NCI-H226 (cell line): Measurements from ENCODE around the gene DICER1.
"Not testable (repeated sequence)": the region's sequence is repeated elsewhere in the genome, so short reads cannot be mapped to it uniquely, and the experiment has no call there.

Source experiments
- DNase-seq: peaks from one replicate; pipeline ENCODE4 v3.0.0-alpha.2; 2015

The DICER1 gene

DNA sequence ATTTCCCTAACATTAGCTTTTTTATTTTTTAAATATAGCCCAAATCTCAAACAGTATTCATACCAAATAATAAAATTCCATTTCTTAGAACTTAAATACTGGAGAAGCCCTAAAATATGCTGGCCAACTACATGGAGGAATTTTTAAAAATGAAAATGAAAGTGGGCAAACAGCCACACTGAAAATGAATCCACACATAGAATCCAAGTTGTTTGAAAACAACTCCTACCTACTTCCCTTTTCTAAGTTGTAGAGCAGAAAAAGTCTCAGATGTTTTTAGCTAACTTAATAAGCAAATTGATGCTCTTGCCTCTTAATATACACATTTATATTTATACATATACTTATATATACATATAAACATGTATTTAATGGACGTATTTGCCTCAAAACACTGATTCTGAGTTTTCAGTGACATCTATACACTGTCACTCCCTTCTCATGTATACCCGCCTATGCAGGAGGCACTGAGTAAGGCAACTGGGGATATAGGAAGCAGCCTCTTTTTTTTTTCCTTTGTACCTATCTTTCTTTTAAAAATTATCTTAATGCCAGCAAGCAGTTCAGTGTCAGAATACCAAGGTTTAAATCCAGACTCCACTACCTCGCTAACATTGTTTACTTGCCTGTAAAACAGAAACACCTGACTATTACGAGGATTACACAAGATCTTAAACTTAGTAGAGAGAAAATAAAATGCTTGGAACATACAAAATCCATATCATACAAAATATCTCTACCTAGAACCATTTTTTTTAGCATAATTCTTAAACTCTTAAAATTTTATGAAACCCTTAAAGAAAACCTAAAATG lies 13.3 kb downstream of the DICER1 start:
- DNase-seq = no peak

DNA sequence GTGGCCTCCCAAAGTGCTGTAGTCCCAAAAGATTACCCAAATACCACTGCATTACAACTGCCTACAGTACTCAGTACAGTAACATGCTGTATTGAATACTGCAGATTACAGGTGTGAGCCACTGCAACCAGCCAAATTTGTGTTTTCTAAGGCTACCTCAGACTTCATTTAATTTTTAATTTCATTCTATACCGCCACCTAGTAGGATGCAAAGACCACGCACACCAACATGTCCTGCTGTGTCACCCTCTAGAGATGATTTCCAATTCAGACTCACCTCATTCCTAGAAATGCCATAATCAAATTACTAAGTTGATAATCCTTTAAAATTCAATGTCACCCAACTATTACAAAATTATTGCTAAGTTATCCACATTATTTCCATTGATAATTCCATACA lies 15.1 kb downstream of the DICER1 start:
- no peak for DNase-seq

DNA sequence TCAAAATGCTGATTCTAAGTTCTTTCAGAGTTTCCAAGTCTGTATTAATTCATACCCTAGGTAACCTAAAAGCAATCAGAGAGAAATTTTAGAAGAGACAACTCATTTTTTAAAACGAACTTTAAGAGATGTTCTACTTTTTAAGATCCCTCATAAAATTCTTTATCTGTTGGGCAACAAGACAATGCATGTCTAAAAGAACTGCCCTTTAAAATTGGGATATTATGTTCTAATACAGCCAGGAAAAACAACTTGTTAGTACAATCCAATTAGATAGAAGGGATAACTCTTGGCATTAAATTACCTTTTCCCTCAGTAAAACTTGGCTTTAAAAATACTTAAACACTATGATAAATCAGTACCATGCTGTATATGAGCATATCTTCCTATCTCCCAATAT lies 15.6 kb downstream of the DICER1 start:
- DNase-seq = no peak

DNA sequence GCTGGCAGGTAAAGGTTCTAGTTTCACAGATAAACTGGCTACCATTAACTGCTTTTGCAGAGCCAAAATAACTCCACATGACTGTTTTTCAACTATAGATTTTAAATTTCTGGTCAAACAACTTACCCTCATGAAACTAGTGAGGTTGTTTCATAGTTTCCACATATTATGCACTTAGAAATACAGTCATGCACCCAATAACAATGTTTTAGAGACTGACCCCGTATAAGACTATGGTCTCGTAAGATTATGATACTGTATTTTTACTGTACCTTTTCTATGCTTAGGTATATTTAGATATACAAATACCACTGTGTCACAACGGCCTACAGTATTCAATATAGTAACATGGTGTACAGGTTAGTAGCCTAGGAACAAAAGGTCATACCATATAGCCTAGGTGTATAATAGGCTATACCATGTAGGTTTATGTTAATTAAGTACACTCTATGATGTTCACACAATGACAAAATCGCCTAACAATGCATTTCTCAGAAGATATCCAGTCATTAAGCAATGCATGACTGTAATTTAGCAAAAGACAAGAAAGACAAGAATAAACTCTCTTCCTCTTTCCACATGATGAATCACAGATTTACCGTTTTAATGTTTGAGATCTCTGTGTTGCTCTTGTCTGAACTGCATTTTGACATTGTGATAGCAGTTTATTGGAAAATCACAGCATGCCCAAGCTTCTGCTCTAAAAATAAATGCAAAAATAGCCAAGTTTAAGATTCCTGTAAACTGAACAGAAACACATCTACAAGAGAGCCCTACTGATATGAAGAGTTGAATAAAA lies 17.1 kb downstream of the DICER1 start:
- no peak for DNase-seq

DNA sequence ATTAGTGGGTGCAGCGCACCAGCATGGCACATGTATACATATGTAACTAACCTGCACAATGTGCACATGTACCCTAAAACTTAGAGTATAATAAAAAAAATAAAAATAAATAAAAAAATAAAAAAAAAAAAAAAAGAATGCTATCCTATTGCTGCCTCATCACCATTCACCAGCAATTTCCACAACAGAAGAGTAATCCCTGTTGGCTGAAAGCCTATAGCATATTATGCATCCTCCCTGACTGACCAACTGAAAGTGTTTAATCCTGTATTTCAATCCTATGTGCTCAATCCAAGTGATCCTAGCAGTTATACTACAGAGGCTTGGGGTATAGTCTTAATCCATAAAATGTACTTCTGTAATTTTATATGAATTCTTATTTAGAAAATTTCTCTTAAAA lies 18.5 kb downstream of the DICER1 start:
- no peak for DNase-seq

DNA sequence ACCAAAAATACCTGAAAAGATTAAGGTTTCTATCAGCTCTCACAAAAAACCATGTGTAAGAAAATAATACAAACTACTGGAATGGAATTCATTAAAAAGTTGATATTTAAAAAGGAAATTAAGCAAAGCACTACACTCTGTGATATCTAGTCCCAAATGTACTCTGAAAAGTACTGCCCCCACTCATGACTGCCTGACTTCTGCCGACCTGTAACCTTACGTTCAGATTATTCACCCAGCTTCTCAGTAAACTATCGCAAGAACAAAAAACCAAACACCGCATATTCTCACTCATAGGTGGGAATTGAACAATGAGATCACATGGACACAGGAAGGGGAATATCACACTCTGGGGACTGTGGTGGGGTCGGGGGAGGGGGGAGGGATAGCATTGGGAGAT lies 18.9 kb downstream of the DICER1 start:
- not testable (repeated sequence) for DNase-seq

DNA sequence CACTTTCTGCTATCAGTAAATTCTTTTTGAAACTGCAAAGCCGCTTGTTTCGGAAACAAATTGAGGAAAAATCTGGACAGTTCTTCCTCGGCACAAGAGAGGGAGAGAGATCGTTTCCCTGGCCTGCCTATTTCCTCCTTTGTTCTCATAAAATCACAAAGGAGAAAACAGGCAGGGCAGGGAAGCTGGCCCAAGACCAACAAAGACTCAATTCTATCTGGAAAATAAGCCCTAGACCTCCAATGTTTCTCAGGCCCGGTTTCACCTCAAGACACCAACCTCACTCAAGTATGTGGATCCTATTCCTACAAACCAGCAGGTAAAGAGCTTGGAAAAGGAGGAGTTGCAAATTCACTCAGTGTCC lies 19.5 kb downstream of the DICER1 start:
- no peak for DNase-seq

DNA sequence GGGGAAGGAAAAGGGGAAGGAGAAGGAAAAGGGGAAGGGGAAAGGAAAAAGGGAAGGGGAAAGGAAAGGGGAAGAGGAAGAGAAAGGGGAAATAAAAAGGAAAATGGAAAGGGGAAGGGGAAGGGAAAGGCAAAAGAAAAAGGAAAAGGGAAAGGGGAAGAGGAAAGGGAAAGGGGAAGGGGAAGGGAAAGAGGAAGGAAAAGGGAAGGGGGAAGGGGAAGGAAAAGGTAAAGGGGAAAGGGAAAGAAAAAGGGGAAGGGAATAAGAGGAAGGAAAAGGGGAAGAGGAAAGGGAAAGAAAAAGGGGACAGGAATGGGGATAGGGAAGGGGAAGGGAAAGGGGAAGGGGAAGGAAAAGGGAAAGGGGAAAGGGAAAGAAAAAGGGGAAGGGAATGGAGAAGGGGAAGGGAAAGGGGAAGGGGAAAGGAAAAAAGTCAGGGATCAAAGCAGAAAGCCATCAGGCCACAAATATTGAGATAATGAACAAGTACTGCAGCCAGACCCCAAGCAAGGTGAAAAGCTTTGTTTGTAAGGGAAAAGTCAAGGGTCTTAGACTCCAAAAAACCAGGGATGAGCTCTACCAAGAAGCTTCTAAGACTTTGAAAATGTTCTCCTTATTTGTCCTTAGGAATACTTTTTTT lies 20.0 kb downstream of the DICER1 start:
- DNase-seq = no peak

DNA sequence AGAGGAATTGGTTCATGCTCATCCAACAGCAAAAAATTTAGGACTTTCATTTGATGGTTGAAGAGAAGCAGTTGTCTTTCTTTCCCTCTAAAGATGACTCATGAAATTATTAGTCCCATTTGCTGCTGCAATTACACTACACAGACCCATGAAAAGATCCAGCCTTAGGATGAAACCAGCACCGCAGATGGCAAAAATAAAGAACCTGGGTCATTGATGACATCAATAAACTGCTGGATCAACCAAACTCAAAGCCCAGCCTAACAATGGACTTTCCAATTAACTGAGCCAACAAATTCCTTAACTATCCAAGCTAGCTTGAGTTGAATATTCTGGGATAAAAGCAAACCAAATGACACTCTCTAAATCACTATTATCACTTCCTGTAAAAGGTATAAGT lies 20.7 kb downstream of the DICER1 start:
- no peak for DNase-seq

DNA sequence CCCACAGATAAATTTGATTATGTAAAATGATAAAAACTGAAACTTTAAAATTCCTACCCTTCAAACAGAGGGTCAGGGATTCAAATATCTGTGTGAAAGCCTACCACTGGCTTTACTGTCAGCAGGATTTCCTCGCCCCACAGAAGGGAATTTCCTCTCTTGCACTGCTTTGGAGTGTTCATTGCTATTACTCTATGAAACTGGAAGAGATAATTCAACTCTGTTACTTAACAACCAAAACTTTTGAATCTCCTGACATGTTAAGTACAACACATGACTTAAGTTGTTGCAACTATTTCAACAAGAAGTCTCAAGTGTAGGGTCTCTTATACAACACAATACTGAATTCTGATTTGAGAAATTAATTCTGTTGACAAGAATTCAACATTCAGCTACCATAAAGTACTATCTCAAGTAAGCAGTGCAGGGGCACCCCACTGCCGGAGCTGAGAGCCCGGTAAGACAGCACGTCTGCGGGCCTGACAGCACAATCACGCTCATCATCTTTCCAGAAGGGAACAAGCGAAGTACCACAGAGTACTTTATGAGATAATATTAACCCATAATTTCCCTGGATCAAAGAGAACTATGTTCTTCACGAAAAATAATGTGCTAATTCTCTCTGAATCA lies 22.9 kb downstream of the DICER1 start:
- DNase-seq = no peak

DNA sequence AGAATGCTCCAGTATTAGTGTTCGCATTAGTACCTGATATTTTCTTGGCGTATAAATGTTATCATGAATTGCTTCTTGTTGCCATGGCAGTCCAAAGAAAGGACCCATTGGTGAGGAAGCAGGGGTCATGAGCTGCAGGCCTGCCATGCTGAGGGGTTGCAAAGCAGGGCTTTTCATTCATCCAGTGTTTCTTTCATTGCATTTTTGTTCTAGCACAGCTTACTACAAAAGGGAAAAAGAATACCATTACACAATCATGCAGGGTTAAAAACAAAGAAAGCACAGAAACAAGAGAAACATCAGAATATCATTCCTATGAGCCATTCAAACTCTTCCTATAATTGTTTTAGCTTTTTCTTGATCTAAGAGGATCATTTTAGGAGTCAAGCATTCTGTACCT lies 24.0 kb downstream of the DICER1 start:
- DNase-seq = no peak

DNA sequence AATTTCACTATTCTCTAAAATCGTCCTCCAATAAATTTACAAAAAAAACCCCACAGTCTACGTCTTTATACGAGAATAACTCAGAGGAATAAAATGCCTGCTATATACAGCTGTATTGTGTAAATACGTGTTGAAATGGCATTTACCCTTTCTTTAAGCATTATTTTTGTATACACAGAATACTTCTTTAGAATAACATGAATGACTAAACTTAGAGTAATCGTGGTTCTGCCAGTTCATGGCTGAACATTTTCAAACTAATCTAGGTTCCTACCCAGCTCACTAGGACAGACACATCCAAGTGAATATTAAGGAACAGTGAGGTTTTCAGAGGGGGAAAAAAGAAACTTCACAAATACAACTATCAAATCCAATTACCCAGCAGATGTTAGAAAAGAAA lies 24.6 kb downstream of the DICER1 start:
- no peak for DNase-seq

DNA sequence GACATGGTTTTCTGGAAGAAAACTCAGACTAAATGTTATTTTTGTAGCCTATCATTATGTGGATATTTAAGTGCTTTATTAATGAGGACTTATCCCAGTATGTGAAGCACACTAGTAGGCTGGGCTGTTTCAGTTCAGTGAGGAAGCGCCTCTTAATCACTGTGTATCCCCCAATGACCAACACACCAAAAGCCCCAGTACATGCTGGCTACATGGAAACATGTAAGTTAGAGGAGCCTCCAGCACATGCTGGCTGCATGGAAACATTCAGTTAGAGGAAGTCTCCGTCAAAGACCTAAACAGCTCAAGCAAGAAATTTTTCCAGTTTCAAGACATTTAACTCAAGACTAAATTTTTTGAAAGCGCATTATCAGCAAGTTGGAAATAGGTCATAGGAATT lies 26.8 kb downstream of the DICER1 start:
- DNase-seq = no peak

DNA sequence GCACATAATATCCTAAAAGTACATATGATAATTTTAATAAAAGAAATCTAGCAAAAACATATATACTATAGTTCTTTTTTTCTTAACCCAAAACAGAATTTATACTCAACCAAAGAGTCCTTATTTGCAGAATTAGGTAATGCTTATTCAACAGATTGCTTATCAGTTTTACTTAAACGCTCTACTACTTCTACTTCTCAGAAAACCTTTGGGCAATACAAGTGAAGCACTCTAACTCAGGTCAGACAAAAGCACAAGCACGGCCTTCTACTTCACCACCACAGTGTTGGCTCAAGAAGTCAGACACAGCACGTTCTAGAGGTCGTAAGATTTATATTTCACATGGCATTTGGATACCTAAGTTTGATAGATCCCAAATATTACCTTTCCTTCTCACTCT lies 29.2 kb downstream of the DICER1 start:
- DNase-seq = no peak

DNA sequence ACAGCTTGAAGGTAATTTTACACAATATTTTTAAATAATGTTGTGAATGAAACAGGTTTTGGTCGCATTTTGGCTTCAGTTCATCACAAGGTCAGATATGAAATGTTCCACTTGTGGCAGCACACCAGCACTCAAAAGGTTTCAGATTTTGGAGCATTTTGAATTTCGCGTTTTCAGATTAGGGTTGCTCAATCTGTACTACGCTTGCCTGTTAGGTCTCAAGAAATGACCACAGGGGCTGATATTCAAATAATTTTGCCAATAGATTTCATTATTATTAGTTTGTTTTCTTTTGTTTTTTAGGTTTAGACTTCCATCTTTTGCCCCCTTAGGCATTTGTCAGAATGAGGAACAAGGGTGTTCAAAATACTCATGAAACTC lies 29.8 kb downstream of the DICER1 start:
- DNase-seq = no peak

DNA sequence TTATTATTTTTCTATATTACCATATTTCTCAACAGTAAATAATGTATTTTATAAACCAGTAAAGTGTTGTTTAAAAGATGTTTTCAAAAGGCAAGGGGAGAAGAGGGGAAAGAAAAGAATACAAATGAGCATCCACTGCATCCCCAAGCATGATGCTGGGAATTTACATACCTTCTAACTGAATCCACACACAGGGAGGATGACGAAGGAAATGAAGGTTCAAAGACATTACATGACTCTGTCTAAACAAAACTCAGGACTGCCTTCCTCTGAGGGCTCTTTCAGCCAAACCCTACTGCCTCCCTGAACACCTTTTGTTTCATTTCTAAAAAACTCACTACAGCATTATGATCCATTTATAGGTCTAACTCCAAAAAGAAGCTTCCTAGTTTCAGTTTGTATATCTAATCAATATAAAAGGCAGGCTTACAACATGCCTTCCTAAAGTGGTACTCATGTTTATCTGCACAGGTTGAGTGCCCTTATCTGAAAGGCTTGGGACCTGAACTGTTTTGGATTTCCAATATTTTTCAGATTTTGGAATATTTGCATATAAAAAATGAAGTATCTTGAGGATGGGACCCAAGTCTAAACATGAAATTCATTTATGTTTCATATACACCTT lies 30.3 kb downstream of the DICER1 start:
- no peak for DNase-seq

DNA sequence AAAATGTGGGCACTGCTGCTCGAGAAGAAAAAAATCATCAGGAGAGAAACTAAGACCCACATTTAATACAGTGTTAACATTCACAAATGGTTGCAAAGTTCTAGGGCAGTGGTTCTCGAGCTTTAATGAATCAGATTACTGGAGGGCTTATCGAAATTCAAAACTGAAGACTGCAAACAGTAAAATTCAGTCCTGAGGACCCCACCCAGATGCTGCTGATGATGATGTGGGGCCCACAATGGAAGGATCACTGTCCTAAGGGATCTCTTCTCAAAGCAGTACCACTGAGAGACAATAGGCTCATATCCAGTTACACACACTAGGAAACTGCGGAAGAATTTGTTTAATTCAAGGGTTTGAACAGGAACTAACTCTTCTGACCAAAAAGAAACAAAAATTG lies 31.4 kb downstream of the DICER1 start:
- no peak for DNase-seq

DNA sequence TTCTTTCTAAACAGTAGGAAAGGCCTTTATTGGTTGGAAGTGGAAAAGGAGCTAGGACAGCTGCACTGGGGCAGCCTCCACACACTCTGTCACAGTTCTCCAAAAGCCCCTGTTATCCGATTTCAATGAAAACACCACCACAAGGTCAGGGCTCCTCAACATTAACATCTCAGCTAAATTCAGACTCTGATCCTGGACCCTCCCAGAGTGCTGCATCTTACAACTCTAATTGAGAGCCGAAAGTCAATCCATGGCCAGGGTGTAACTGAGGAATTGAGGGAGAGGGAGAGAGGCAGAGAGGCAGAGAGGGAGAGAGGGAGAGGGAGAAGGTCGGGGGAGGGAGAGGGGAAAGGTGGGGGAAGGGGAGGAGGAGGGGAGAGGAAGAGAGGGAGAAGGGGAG lies 32.1 kb downstream of the DICER1 start:
- no peak for DNase-seq

DNA sequence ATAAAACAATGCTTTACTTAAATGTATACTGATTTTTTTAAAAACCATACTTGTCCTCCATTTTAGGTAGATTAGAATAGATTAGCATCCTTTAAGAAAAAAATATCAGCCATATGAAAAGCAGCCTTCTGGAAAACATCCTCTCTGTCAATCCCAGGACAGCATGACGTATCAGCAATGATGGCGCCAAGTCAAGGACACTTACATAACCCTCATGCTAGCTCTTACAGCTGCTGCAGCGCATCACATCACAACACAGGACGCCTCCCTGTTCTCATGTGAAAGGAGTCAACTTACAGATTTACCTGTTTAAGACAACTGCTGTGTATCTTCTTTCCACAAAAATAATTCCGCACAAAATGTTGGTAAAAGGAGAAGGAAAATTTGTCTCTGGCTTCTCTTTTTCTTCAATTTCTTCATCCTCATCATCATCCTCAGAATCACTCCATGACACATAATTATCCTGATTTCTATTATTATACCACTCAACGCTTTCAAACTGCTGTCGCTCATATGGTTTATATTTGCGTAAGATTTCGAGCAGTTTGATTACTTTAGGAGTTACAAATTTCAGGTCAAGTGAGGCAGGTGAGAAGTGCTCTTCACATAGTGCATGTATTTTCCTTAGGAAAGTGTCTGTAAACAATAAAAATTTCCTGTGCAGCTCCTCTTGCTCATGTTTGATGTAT lies 33.3 kb downstream of the DICER1 start:
- DNase-seq = no peak

DNA sequence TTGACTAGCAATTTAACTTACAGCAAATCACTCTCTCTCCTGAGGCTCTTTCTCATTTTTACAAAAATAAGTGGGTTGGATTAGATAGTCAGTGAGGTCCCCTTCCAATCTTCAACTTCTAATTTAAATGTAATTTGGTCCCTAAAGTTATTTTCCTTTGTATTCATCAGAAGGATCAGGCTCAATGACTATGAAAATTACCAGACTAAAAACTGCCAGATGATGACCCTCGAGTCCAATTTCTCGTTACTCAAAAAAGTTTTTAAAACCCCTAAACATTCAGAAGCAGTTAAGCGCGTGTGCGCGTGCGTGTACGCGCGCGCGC lies 34.7 kb downstream of the DICER1 start:
- no peak for DNase-seq

DNA sequence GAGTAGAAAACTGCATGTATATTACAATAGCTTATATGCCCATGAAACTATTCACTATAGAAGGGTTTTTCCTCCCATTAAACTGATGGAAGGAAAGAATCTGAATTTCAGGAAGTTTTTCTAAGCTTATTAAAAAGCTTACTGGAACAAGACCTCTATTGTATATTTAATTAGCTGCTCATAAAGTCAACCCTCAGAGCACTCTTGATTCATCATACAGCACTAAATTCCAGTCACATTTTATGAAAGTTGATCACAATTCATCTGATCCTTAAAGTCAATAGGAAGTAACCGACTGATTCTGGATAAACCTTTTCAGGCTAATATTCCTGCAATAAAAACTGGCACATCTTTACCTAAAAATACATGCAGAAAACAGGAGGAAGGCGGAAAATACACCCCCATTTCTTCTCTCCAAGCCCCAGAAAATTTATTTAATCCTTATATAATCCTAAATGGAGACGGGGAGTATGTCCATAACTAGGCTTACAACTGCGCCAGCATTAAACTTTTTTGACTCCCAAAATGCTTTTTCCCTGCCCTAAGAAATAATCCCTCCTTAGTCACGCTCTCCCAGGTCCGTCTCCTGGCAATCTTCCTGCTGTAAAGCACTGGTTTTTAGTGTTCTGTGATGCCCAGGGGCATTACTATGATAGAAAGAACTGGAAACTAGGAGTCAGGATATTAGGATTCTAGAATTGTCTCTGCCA lies 35.3 kb downstream of the DICER1 start:
- no peak for DNase-seq

DNA sequence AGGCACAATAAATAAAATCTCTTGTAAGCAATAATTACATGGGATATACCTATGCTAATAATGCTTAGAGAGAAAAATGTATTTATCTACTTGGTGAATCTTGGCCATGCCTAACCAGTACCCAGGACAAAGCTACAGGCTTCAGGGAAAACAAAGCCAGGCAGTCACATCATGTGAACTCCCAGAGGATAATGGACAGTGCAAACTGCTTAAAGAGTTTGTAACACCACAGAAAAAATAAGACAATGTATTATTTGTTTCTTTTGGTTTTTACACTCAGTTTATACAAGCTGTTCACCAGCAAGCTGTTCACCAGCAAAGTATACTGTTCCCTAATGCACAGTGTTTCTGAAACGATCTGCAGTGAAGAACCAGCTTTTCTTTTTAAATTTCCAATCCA lies 38.0 kb downstream of the DICER1 start:
- no peak for DNase-seq
